ENCODE results near the gene NOL9. TPM values are rescaled to one million over a fixed set of nuclear protein-coding genes. Genes with fewer than 3 reads are reported as not detected.

The NOL9 gene
- total and polyA plus RNA-seq, 2 of the 13 experiments (the other 11 are each of a cell fraction or from before 2014, with no cell fraction given), result 18.0 to 24.7 TPM

DNA sequence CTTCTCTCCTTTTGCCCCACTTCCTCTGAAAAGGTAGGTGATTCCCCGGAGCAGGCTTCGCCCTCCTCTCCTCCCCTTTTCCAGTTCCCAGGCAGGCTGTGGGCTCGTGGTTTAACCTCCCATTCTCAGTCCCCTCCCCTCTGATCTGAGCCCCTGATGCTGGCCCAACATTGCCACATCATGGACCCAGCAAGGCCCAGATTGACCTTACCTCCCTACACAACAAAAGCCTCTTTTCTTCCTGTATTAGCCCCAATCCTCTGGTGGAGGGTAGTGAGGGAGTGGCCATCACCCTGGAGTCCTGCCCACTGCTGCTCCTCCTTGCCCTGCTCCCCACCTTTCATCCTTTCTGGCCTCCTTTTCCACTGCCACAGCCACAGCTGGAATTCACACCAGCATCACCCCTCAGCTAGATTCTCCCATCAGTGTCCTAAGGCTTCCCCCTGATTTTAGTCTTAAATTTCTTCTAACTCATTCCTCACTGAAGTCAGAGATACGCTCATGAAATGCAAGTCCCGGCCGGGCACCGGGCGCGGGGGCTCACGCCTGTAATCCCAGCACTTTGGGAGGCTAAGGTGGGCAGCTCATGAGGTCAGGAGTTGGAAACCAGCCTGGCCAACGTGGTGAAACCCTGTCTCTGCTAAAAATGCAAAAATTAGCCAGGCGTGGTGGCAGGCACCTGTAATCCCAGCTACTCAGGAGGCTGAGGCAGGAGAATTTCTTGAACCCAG is 18.5 kb upstream of the NOL9 start:
- Histone ChIP-seq H3K9me3 (ENCODE audit: low read length) (no peaks in the 10 kb centered on the region), H4K20me1 (ENCODE audit: insufficient read depth, low read length) (no peaks in the 10 kb centered on the region), H3K4me2 (ENCODE audit: low read depth, low read length) (peak overlapping the region; percentile 74), H3K4me3 (replicated peaks in 1 of 3; ENCODE audit: insufficient read depth in 1 of 3, low read depth in 2 of 3, low read length in 3 of 3) (peak overlapping the region; percentile 7 to 48 (median 16); a peak in 3 of 6 replicates), H3K79me2 (ENCODE audit: insufficient read depth, low read length) (no peaks in the 10 kb centered on the region), H3K36me3 (replicated peaks in 1 of 2; ENCODE audit: control insufficient read depth in 1 of 2, insufficient read depth in 2 of 2, low read length in 2 of 2) (no peaks in the 10 kb centered on the region), H3K9ac (ENCODE audit: insufficient read depth, low read depth, low read length) (0 out of 2 replicates have a peak overlapping the region, but pooled peaks have one; percentile 36), H3K4me1 (ENCODE audit: insufficient read depth, low read length) (peaks cover 31% of the 10 kb centered on the region), H3K27ac (ENCODE audit: extremely low read length, insufficient read depth, low read length) (peak overlapping the region; percentile 48), H2AFZ (ENCODE audit: low read length) (peak overlapping the region; percentile 54), H3K27me3 (ENCODE audit: control insufficient read depth in 1 of 2, insufficient read depth in 2 of 2, low read length in 2 of 2) (peaks cover 0 to 4% of the 10 kb centered on the region in 2 experiments; a peak in 2 of 5 replicates)
- in situ Hi-C loops (cut with HindIII; ENCODE audit: extremely low pct_ligation_motif_present, low pct_unique_long_range_greater_than_20kb) (no loop called here), intact Hi-C loops (cut with micrococcal nuclease; ENCODE audit: unreplicated experiment) (no loop called here)
- ATAC-seq (peak; percentile 85), FAIRE-seq (peak; percentile 83), DNase-seq (ENCODE audit: low spot score) (peak; percentile 78)
- POLR2A ChIA-PET, result interaction anchor here (1.0 to 1.8 kb wide), 2 partner anchors 18 to 28 kb away, joined by 3 to 4 read pairs; partner anchors contain the start of gene TAS1R1
- CTCF ChIA-PET (ENCODE audit: low intra/inter-chr PET ratio, low total read pairs), result no interaction called here
- no TSS peak for BruUV-seq (replicated peaks)
- WGBS (ENCODE audit: low lambda C conversion rate), result 62% methylated on average over 11 of the region's 12 CpGs
- TF ChIP-seq ZNF335 (CRISPR knock-in tag; IDR thresholded peaks at IDR 0.05), result no peak
- 0 out of 2 replicates have a peak, but pooled peaks have one; percentile 39 for TF ChIP-seq TBX2 (CRISPR knock-in tag; IDR thresholded peaks at IDR 0.05; ENCODE audit: borderline replicate concordance)
- TF ChIP-seq ZNF256 (CRISPR knock-in tag; conservative IDR thresholded peaks at IDR 0.05), result no peak
- TF ChIP-seq EP300 (IDR thresholded peaks at IDR 0.05; ENCODE audit: low read depth in 2 of 2, low read length in 2 of 2), result peak in 1 of 2 experiments; percentile 47; a peak in 1 of 4 replicates
- no peak for TF ChIP-seq EP300 (CRISPR knock-in tag; IDR thresholded peaks at IDR 0.05; ENCODE audit: borderline replicate concordance)
- TF ChIP-seq NR2F6 (IDR thresholded peaks at IDR 0.05), result peak; percentile 34; the same call in 1 of the 2 replicates
- 0 out of 2 replicates have a peak, but pooled peaks have one; percentile 14 for TF ChIP-seq NR2F6 (CRISPR knock-in tag; IDR thresholded peaks at IDR 0.05)
- 0 out of 2 replicates have a peak, but pooled peaks have one; percentile 43 for TF ChIP-seq ZNF598 (CRISPR knock-in tag; IDR thresholded peaks at IDR 0.05; ENCODE audit: borderline replicate concordance)
- no peak for TF ChIP-seq POLR2AphosphoS2 (IDR thresholded peaks at IDR 0.05; ENCODE audit: low read depth, low read length)
- peak; percentile 30; the same call in 1 of the 2 replicates for TF ChIP-seq GATAD2A (CRISPR knock-in tag; IDR thresholded peaks at IDR 0.05)
- no peak for TF ChIP-seq ZNF557 (CRISPR knock-in tag; IDR thresholded peaks at IDR 0.05)
- TF ChIP-seq CEBPG (CRISPR knock-in tag; IDR thresholded peaks at IDR 0.05), result peak; percentile 69
- no peak for TF ChIP-seq CREB1 (IDR thresholded peaks at IDR 0.05)
- TF ChIP-seq CREB1 (CRISPR knock-in tag; IDR thresholded peaks at IDR 0.05), result peak; percentile 41; the same call in 1 of the 2 replicates
- peak; percentile 51; the same call in 1 of the 2 replicates for TF ChIP-seq ZNF274 (CRISPR knock-in tag; IDR thresholded peaks at IDR 0.05)
- TF ChIP-seq, protein P1, sequence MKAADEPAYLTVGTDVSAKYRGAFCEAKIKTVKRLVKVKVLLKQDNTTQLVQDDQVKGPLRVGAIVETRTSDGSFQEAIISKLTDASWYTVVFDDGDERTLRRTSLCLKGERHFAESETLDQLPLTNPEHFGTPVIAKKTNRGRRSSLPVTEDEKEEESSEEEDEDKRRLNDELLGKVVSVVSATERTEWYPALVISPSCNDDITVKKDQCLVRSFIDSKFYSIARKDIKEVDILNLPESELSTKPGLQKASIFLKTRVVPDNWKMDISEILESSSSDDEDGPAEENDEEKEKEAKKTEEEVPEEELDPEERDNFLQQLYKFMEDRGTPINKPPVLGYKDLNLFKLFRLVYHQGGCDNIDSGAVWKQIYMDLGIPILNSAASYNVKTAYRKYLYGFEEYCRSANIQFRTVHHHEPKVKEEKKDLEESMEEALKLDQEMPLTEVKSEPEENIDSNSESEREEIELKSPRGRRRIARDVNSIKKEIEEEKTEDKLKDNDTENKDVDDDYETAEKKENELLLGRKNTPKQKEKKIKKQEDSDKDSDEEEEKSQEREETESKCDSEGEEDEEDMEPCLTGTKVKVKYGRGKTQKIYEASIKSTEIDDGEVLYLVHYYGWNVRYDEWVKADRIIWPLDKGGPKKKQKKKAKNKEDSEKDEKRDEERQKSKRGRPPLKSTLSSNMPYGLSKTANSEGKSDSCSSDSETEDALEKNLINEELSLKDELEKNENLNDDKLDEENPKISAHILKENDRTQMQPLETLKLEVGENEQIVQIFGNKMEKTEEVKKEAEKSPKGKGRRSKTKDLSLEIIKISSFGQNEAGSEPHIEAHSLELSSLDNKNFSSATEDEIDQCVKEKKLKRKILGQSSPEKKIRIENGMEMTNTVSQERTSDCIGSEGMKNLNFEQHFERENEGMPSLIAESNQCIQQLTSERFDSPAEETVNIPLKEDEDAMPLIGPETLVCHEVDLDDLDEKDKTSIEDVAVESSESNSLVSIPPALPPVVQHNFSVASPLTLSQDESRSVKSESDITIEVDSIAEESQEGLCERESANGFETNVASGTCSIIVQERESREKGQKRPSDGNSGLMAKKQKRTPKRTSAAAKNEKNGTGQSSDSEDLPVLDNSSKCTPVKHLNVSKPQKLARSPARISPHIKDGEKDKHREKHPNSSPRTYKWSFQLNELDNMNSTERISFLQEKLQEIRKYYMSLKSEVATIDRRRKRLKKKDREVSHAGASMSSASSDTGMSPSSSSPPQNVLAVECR (CRISPR knock-in tag; IDR thresholded peaks at IDR 0.05; ENCODE audit: borderline replicate concordance), result peak; percentile 25; the same call in 1 of the 2 replicates
- TF ChIP-seq, protein P2, sequence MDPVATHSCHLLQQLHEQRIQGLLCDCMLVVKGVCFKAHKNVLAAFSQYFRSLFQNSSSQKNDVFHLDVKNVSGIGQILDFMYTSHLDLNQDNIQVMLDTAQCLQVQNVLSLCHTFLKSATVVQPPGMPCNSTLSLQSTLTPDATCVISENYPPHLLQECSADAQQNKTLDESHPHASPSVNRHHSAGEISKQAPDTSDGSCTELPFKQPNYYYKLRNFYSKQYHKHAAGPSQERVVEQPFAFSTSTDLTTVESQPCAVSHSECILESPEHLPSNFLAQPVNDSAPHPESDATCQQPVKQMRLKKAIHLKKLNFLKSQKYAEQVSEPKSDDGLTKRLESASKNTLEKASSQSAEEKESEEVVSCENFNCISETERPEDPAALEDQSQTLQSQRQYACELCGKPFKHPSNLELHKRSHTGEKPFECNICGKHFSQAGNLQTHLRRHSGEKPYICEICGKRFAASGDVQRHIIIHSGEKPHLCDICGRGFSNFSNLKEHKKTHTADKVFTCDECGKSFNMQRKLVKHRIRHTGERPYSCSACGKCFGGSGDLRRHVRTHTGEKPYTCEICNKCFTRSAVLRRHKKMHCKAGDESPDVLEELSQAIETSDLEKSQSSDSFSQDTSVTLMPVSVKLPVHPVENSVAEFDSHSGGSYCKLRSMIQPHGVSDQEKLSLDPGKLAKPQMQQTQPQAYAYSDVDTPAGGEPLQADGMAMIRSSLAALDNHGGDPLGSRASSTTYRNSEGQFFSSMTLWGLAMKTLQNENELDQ (CRISPR knock-in tag; IDR thresholded peaks at IDR 0.05; ENCODE audit: borderline replicate concordance), result no peak
